Neuronal stem cell (in vitro differentiated cells): Measurements from ENCODE around the gene PTGES.

Source experiments
- DNase-seq: peaks from one replicate; pipeline ENCODE4 v3.0.0-alpha.2; 2013; ENCODE audit warnings: low spot score
- H2AFZ ChIP-seq: one replicate; pipeline ENCODE4 v1.6.1; 2013; ENCODE audit warnings: mild to moderate bottlenecking, low read length, inconsistent platforms
- H2AK5ac ChIP-seq: 2 replicates; pipeline ENCODE4 v1.6.1; 2013; ENCODE audit warnings: low read depth, mild to moderate bottlenecking, inconsistent platforms, low read length, moderate library complexity, mixed read lengths
- H2BK120ac ChIP-seq: 2 replicates; pipeline ENCODE4 v1.6.1; 2013; ENCODE audit warnings: low read depth, mild to moderate bottlenecking, inconsistent platforms, low read length, moderate library complexity, mixed read lengths
- H2BK12ac ChIP-seq: one replicate; pipeline ENCODE4 v1.6.1; 2013; ENCODE audit warnings: low read length, inconsistent platforms
- H2BK15ac ChIP-seq: 2 replicates; pipeline ENCODE4 v1.6.1; 2013; ENCODE audit warnings: mild to moderate bottlenecking, low read length, inconsistent platforms, mixed read lengths
- H2BK5ac ChIP-seq: one replicate; pipeline ENCODE4 v1.6.1; 2013; ENCODE audit warnings: inconsistent platforms, mild to moderate bottlenecking, low read length, moderate library complexity
- H3K14ac ChIP-seq: one replicate; pipeline ENCODE4 v1.6.1; 2013; ENCODE audit warnings: low read length, inconsistent platforms
- H3K18ac ChIP-seq: 2 replicates; pipeline ENCODE4 v1.6.1; 2013; ENCODE audit warnings: low read length, inconsistent platforms
- H3K23ac ChIP-seq: 2 replicates; pipeline ENCODE4 v1.6.1; 2013; ENCODE audit warnings: low read depth, mild to moderate bottlenecking, mixed read lengths, low read length, inconsistent platforms; ENCODE audit not compliant: poor library complexity
- H3K27ac ChIP-seq: replicated peaks from 3 replicates; pipeline ENCODE4 v1.5.1; 2013; ENCODE audit warnings: low read length, inconsistent platforms
- H3K27me3 ChIP-seq, 3 experiments: 2 replicates each; pipeline ENCODE4 v1.6.1; 2013; ENCODE audit warnings: low read length in 3 of 3, mild to moderate bottlenecking in 2 of 3, inconsistent platforms in 1 of 3, low read depth in 1 of 3, mixed read lengths in 1 of 3, moderate library complexity in 1 of 3; ENCODE audit not compliant: control insufficient read depth in 3 of 3, insufficient read depth in 3 of 3
- H3K36me3 ChIP-seq, 2 donors: replicated peaks in 1 of 2; 2 replicates each; pipeline ENCODE4 v1.6.1; 2013; ENCODE audit warnings: low read length in 2 of 2; ENCODE audit not compliant: control insufficient read depth in 2 of 2, insufficient read depth in 2 of 2
- H3K4ac ChIP-seq: 2 replicates; pipeline ENCODE4 v1.6.1; 2013; ENCODE audit warnings: inconsistent platforms, mild to moderate bottlenecking, low read length, moderate library complexity
- H3K4me1 ChIP-seq, 2 donors: 1 replicate in 1 of 2; 2 replicates in 1 of 2; pipeline ENCODE4 v1.6.1; 2013; ENCODE audit warnings: low read length in 2 of 2, low read depth in 1 of 2; ENCODE audit not compliant: control insufficient read depth in 2 of 2, insufficient read depth in 1 of 2
- H3K4me2 ChIP-seq: one replicate; pipeline ENCODE4 v1.6.1; 2013; ENCODE audit warnings: mild to moderate bottlenecking, low read length, inconsistent platforms; ENCODE audit not compliant: insufficient read depth, poor library complexity, severe bottlenecking
- H3K4me3 ChIP-seq, 2 donors: 2 replicates each; pipeline ENCODE4 v1.5.1; 2013; ENCODE audit warnings: low read length in 2 of 2, mild to moderate bottlenecking in 2 of 2, inconsistent platforms in 1 of 2, moderate library complexity in 1 of 2
- H3K79me1 ChIP-seq: one replicate; pipeline ENCODE4 v1.6.1; 2013; ENCODE audit warnings: low read depth, mild to moderate bottlenecking, inconsistent platforms, low read length, moderate library complexity
- H3K9ac ChIP-seq: one replicate; pipeline ENCODE4 v1.6.1; 2013; ENCODE audit warnings: mild to moderate bottlenecking, low read depth, low read length, inconsistent platforms; ENCODE audit not compliant: poor library complexity
- H3K9me3 ChIP-seq, 2 donors: replicated peaks in 1 of 2; 2 replicates each; pipeline versions ENCODE3 to v1.6.1; 2013; ENCODE audit warnings: low read length in 2 of 2, mild to moderate bottlenecking in 2 of 2, inconsistent platforms in 1 of 2, low read depth in 1 of 2, mixed read lengths in 1 of 2, moderate library complexity in 1 of 2; ENCODE audit not compliant: control insufficient read depth in 2 of 2, insufficient read depth in 1 of 2
- H4K8ac ChIP-seq: one replicate; pipeline ENCODE4 v1.6.1; 2013; ENCODE audit warnings: low read depth, mild to moderate bottlenecking, inconsistent platforms, low read length, moderate library complexity
- H4K91ac ChIP-seq: one replicate; pipeline ENCODE4 v1.6.1; 2013; ENCODE audit warnings: low read length, low read depth, mild to moderate bottlenecking, inconsistent platforms; ENCODE audit not compliant: poor library complexity
- WGBS, 2 donors: extraction: QIAGEN DNeasy Blood & Tissue Kit; methylation state at CpG; one replicate each; pipeline ENCODE4 v1.1.7; 2013; ENCODE audit warnings: missing lambda C conversion rate in 2 of 2, mixed read lengths in 1 of 2; ENCODE audit not compliant: insufficient read length in 2 of 2, insufficient replicate concordance in 1 of 2; ENCODE audit errors: extremely low coverage in 2 of 2; 5-methylcytosine and 5-hydroxymethylcytosine counted together

The PTGES gene

DNA sequence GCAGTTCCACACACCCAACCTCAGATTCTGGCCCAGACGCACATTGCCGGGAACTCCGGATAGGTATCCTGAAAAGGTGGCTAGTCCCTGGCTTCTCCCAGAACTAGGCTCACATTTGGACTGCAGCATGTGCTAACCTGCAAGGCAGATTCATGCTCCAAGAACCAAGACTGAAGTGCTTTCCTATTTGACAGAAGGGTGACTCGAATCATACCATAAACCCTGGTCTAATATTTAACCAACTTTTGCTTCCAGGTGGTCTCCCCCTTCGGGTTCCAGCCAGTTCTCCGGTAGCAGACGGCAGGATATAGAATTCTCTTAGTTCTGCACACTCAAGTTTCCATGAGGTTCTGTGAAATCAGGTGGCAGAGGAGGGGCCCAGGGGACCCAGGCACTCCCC is 7.6 kb downstream of the PTGES start:
- H4K91ac ChIP-seq: no peak overlapping the region
- no peak overlapping the region for H3K4me3 ChIP-seq
- WGBS, 2 donors: no CpG with 5 or more reads among the region's 7 CpGs
- no peak overlapping the region for H3K9ac ChIP-seq
- no peaks in the 10 kb centered on the region for H3K79me1 ChIP-seq
- H2BK5ac ChIP-seq: no peak overlapping the region
- H3K9me3 ChIP-seq: no peaks in the 10 kb centered on the region
- H4K8ac ChIP-seq: no peak overlapping the region
- H3K27ac ChIP-seq: no peak overlapping the region
- no peak overlapping the region for H2BK12ac ChIP-seq
- DNase-seq: no peak
- H2AK5ac ChIP-seq: no peak overlapping the region
- H3K27me3 ChIP-seq: peaks cover 0 to 28% (median 0%) of the 10 kb centered on the region in 3 experiments
- no peak overlapping the region for H3K14ac ChIP-seq
- H3K4me2 ChIP-seq: no peak overlapping the region
- H3K23ac ChIP-seq: no peak overlapping the region
- H2BK120ac ChIP-seq: no peak overlapping the region
- H3K36me3 ChIP-seq: no peaks in the 10 kb centered on the region
- no peak overlapping the region for H2BK15ac ChIP-seq
- no peaks in the 10 kb centered on the region for H3K4me1 ChIP-seq
- no peak overlapping the region for H3K18ac ChIP-seq
- H2AFZ ChIP-seq: no peak overlapping the region
- H3K4ac ChIP-seq: no peak overlapping the region

DNA sequence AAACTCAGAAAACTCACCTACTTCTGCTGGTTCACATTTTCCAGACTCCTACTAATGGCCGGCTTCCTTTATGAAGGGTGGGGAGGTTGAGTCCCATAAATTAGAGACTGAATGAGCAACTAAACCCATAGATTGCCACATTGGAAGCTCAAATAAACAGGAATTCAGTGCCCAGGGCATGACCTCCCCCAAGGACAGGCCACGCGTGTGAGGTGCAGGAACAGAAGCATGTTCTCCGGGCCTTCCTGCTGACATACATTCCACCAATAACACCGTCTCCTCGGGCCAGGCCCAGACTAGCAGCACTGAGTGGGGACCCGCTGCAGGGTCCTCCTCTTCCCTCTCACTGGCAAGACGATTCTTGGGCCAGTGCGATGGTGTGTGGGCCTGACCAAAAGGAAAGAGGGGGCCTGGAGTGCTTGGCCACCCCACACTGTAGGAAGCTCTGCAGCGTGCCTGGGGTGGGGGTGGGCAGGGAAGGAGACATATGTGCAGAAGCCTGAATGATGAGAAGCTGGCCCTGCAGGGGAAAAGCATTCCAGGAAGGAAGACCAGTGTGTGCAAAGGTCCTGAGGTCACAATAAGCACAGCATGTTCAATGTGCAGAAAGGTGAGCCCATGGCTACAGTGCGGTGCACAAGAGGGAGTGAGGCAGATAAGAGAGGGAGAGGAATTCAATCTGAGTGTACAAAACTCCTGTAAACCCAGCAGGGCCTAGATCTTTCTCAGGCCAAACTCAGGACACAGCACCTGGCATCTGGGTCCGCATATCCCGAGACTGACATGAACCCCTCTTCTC is 12.0 kb downstream of the PTGES start:
- Histone ChIP-seq H2BK12ac (no peak overlapping the region), H3K18ac (no peak overlapping the region), H4K8ac (no peak overlapping the region), H3K79me1 (no peaks in the 10 kb centered on the region), H3K4ac (no peak overlapping the region), H3K9me3 (no peaks in the 10 kb centered on the region), H2BK5ac (peak overlapping the region; percentile 22), H3K27me3 (peaks cover 0 to 32% (median 4%) of the 10 kb centered on the region in 3 experiments), H4K91ac (no peak overlapping the region), H3K14ac (no peak overlapping the region), H3K36me3 (no peaks in the 10 kb centered on the region), H3K9ac (no peak overlapping the region), H3K4me2 (no peak overlapping the region), H2BK120ac (no peak overlapping the region), H3K23ac (no peak overlapping the region), H2AK5ac (peak overlapping the region; percentile 70), H2BK15ac (peak overlapping the region; percentile 75), H3K27ac (no peak overlapping the region), H3K4me3 (no peak overlapping the region), H2AFZ (no peak overlapping the region), H3K4me1 (peaks cover 0 to 3% of the 10 kb centered on the region in 2 donors)
- no CpG with 5 or more reads among the region's 13 CpGs for WGBS, 2 donors
- no peak for DNase-seq

DNA sequence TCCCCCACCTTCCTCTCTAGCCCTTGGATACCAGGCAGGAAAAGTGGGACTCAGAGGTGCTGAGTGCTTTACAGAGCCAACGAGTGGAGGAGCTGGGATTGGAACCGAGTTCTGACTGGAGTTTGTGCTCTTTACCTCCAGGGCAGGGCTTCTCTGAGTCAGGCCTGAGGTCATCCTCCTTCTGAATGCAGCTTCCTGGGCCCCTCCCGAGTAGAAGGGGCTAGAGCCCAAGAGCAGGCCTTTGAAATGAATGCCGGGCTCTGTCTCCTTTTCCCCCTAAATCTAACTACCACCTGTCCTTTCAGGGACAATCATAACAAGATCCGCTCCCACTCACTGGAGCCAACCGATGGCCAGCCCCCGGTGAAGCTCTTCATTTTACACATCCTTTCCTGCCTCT is 12.7 kb downstream of the PTGES start:
- H3K79me1 ChIP-seq: no peaks in the 10 kb centered on the region
- no peak overlapping the region for H4K91ac ChIP-seq
- WGBS, 2 donors: no CpG with 5 or more reads among the region's 7 CpGs
- no peak overlapping the region for H3K27ac ChIP-seq
- H3K4me3 ChIP-seq: no peak overlapping the region
- H4K8ac ChIP-seq: no peak overlapping the region
- no peak overlapping the region for H3K18ac ChIP-seq
- no peak overlapping the region for H3K14ac ChIP-seq
- no peak overlapping the region for H2BK15ac ChIP-seq
- H2BK12ac ChIP-seq: no peak overlapping the region
- no peak overlapping the region for H3K9ac ChIP-seq
- peaks cover 0 to 3% of the 10 kb centered on the region in 2 donors for H3K4me1 ChIP-seq
- H3K36me3 ChIP-seq: no peaks in the 10 kb centered on the region
- no peak overlapping the region for H3K23ac ChIP-seq
- H3K27me3 ChIP-seq: peaks cover 0 to 32% (median 4%) of the 10 kb centered on the region in 3 experiments
- no peak overlapping the region for H2AFZ ChIP-seq
- H3K9me3 ChIP-seq: no peaks in the 10 kb centered on the region
- H2BK120ac ChIP-seq: no peak overlapping the region
- H2BK5ac ChIP-seq: no peak overlapping the region
- DNase-seq: no peak
- H2AK5ac ChIP-seq: no peak overlapping the region
- H3K4me2 ChIP-seq: no peak overlapping the region
- H3K4ac ChIP-seq: no peak overlapping the region

DNA sequence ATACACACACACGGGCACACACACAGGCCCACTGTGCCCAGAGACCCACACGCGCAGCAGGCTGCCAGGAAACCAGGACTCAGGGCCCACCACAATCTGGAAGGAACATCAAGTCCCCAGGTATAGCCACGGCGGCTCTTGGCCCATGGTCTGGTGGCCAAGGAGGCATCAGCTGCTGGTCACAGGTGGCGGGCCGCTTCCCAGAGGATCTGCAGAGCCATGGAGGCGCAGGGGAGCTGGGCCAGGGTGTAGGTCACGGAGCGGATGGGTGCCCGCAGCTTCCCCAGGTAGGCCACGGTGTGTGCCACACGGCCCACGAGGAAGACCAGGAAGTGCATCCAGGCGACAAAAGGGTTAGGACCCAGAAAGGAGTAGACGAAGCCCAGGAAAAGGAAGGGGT is 13.4 kb downstream of the PTGES start:
- H3K79me1 ChIP-seq: peaks cover 1% of the 10 kb centered on the region
- no peak overlapping the region for H4K91ac ChIP-seq
- no peak overlapping the region for H2AFZ ChIP-seq
- H3K23ac ChIP-seq: no peak overlapping the region
- no peaks in the 10 kb centered on the region for H3K36me3 ChIP-seq
- no peak overlapping the region for H2BK15ac ChIP-seq
- H3K27me3 ChIP-seq: peaks cover 0 to 34% (median 4%) of the 10 kb centered on the region in 3 experiments
- H2BK12ac ChIP-seq: no peak overlapping the region
- no peak overlapping the region for H3K4me2 ChIP-seq
- H4K8ac ChIP-seq: no peak overlapping the region
- no peak overlapping the region for H3K14ac ChIP-seq
- H3K18ac ChIP-seq: no peak overlapping the region
- DNase-seq: no peak
- peak overlapping the region in 1 of 2 donors; percentile 53 for H3K4me3 ChIP-seq
- H3K27ac ChIP-seq: no peak overlapping the region
- no peak overlapping the region for H2BK120ac ChIP-seq
- H3K4ac ChIP-seq: no peak overlapping the region
- H2AK5ac ChIP-seq: no peak overlapping the region
- H3K9me3 ChIP-seq: no peaks in the 10 kb centered on the region
- H2BK5ac ChIP-seq: no peak overlapping the region
- no peak overlapping the region for H3K9ac ChIP-seq
- WGBS, 2 donors: no CpG with 5 or more reads among the region's 16 CpGs
- H3K4me1 ChIP-seq: peaks cover 0 to 3% of the 10 kb centered on the region in 2 donors
